GM23338 (cell line): ENCODE results near the gene FAXC. TPM values are rescaled to one million over a fixed set of nuclear protein-coding genes. Genes with fewer than 3 reads are reported as not detected.

Source experiments
- ATAC-seq: fragments of 200-7000 bp; cut with Tn5 transposase; 3 replicates; pipeline ENCODE4 v1.9.1; 2020
- DNase-seq: peaks from one replicate; pipeline ENCODE4 v3.0.0-alpha.2; 2015; ENCODE audit warnings: low spot score
- H2AFZ ChIP-seq: fragments of 200-600 bp; sonication (generic); 2 replicates; pipeline ENCODE4 v1.8.0; 2016; ENCODE audit warnings: antibody characterized with exemption, mild to moderate bottlenecking, moderate library complexity
- H3F3A ChIP-seq: fragments of 200-600 bp; sonication (generic); replicated peaks from 2 replicates; pipeline ENCODE4 v1.8.0; 2017; ENCODE audit warnings: antibody characterized with exemption, mixed run types, low read depth
- H3K27ac ChIP-seq: fragments of 200-600 bp; sonication (generic); 2 replicates; pipeline ENCODE4 v1.6.1; 2016; ENCODE audit warnings: low read depth
- H3K27me3 ChIP-seq: fragments of 200-600 bp; sonication (generic); 2 replicates; pipeline ENCODE4 v1.8.0; 2016; ENCODE audit warnings: mild to moderate bottlenecking, mixed run types, moderate library complexity; ENCODE audit not compliant: insufficient read depth
- H3K36me3 ChIP-seq: fragments of 200-600 bp; sonication (generic); 2 replicates; pipeline ENCODE4 v1.8.0; 2016; ENCODE audit warnings: mild to moderate bottlenecking; ENCODE audit not compliant: insufficient read depth
- H3K4me1 ChIP-seq: fragments of 200-600 bp; sonication (generic); 2 replicates; pipeline ENCODE4 v1.8.0; 2016; ENCODE audit warnings: mild to moderate bottlenecking, moderate library complexity; ENCODE audit not compliant: insufficient read depth
- H3K4me2 ChIP-seq: fragments of 200-600 bp; sonication (generic); 2 replicates; pipeline ENCODE4 v1.7.1; 2017; ENCODE audit warnings: mixed run types
- H3K4me3 ChIP-seq: fragments of 200-600 bp; sonication (generic); 2 replicates; pipeline ENCODE4 v1.6.1; 2016; ENCODE audit warnings: mixed run types
- H3K79me2 ChIP-seq: fragments of 200-600 bp; sonication (generic); replicated peaks from 2 replicates; pipeline ENCODE4 v1.8.0; 2017; ENCODE audit warnings: mild to moderate bottlenecking; ENCODE audit not compliant: insufficient read depth
- H3K9me2 ChIP-seq: fragments of 200-600 bp; sonication (generic); 2 replicates; pipeline ENCODE4 v1.8.0; 2017; ENCODE audit not compliant: insufficient read depth
- H4K20me1 ChIP-seq: fragments of 200-600 bp; sonication (generic); replicated peaks from 2 replicates; pipeline ENCODE4 v1.8.0; 2017; ENCODE audit warnings: mild to moderate bottlenecking; ENCODE audit not compliant: insufficient read depth
- H3K27ac Mint-ChIP-seq: 2 replicates; pipeline ENCODE4 v1.8.0; 2020; ENCODE audit warnings: inconsistent platforms, mild to moderate bottlenecking, moderate library complexity, mixed read lengths
- H3K27me3 Mint-ChIP-seq: 3 replicates; pipeline ENCODE4 v1.8.0; 2022; ENCODE audit warnings: low read depth, mild to moderate bottlenecking, moderate library complexity, mixed read lengths, inconsistent platforms; ENCODE audit not compliant: insufficient read depth, poor library complexity
- H3K36me3 Mint-ChIP-seq: 3 replicates; pipeline ENCODE4 v1.8.0; 2021; ENCODE audit warnings: low read depth, mild to moderate bottlenecking, inconsistent platforms, moderate library complexity, mixed read lengths
- H3K4me1 Mint-ChIP-seq: 3 replicates; pipeline ENCODE4 v1.8.0; 2020; ENCODE audit warnings: mild to moderate bottlenecking, inconsistent platforms, mixed read lengths
- H3K4me3 Mint-ChIP-seq: 3 replicates; pipeline ENCODE4 v1.8.0; 2021; ENCODE audit warnings: moderate library complexity, mild to moderate bottlenecking, inconsistent platforms, mixed read lengths
- H3K9me3 Mint-ChIP-seq: 3 replicates; pipeline ENCODE4 v1.8.0; 2020; ENCODE audit warnings: moderate library complexity, mild to moderate bottlenecking, inconsistent platforms, mixed read lengths
- CREB1 ChIP-seq: fragments of 250-450 bp; sonication (Bioruptor Pico); IDR thresholded peaks from 2 replicates; pipeline ENCODE4 v1.5.0; 2020; ENCODE audit warnings: low read depth, mild to moderate bottlenecking, moderate library complexity
- EZH2 ChIP-seq: fragments of 200-600 bp; sonication (generic); IDR thresholded peaks from one replicate; pipeline ENCODE4 v1.8.0; 2017; ENCODE audit warnings: antibody characterized with exemption, mild to moderate bottlenecking, low read depth; ENCODE audit not compliant: unreplicated experiment
- EZH2phosphoT487 ChIP-seq: fragments of 200-600 bp; sonication (generic); IDR thresholded peaks from one replicate; pipeline ENCODE4 v1.8.1; 2018; ENCODE audit warnings: antibody characterized with exemption; ENCODE audit not compliant: unreplicated experiment
- JUNB ChIP-seq: IDR thresholded peaks from one replicate; pipeline ENCODE4 v1.6.1; 2016; ENCODE audit warnings: antibody characterized with exemption; ENCODE audit not compliant: unreplicated experiment
- NANOG ChIP-seq: IDR thresholded peaks from 2 replicates; pipeline ENCODE4 v1.6.1; 2016; ENCODE audit warnings: antibody characterized with exemption, borderline replicate concordance
- REST ChIP-seq: IDR thresholded peaks from one replicate; pipeline ENCODE4 v1.6.1; 2018; ENCODE audit warnings: antibody characterized with exemption; ENCODE audit not compliant: unreplicated experiment
- STAT1 ChIP-seq: IDR thresholded peaks from one replicate; pipeline ENCODE4 v1.6.1; 2016; ENCODE audit warnings: antibody characterized with exemption; ENCODE audit not compliant: unreplicated experiment
- ZNF331 ChIP-seq: fragments of 250-450 bp; sonication (Bioruptor Pico); IDR thresholded peaks from 2 replicates; pipeline ENCODE4 v1.5.0; 2020; ENCODE audit warnings: low read depth, mild to moderate bottlenecking, moderate library complexity
- ZNF462 ChIP-seq: fragments of 250-450 bp; sonication (Bioruptor Pico); IDR thresholded peaks from 2 replicates; pipeline ENCODE4 v1.5.0; 2020; ENCODE audit warnings: mild to moderate bottlenecking, moderate library complexity
- polyA plus RNA-seq: library from polyadenylated mRNA; unstranded; fragments of >200 nt; fragmentation: Nextera tagmentation; extraction: Ambion mirVana; gene quantifications from 2 replicates; pipeline ENCODE4 v1.2.1, GENCODE V29; 2016
- total RNA-seq: library from RNA; depleted of rRNA; stranded (reverse); fragments of >200 nt; shearing (Covaris generic); gene quantifications from 2 replicates; pipeline ENCODE4 v1.2.3, GENCODE V29; 2014
- TF ChIP-seq, protein P1 (sequence below), 2 experiments: fragments of 200-600 bp in 1 of 2; sonication (generic) in 1 of 2; conservative IDR thresholded peaks; 2 replicates each; pipeline versions ENCODE4 v1.5.1 to v1.6.1; 2016 to 2017; ENCODE audit warnings: antibody characterized with exemption in 2 of 2, low read depth in 2 of 2, mild to moderate bottlenecking in 2 of 2, moderate library complexity in 1 of 2
- TF ChIP-seq, protein P2 (sequence below): IDR thresholded peaks from 2 replicates; pipeline ENCODE4 v1.6.1; 2016; ENCODE audit warnings: antibody characterized with exemption

The FAXC gene
- total and polyA plus RNA-seq, 2 experiments from 2014 or later: 10.5 to 15.2 TPM

DNA sequence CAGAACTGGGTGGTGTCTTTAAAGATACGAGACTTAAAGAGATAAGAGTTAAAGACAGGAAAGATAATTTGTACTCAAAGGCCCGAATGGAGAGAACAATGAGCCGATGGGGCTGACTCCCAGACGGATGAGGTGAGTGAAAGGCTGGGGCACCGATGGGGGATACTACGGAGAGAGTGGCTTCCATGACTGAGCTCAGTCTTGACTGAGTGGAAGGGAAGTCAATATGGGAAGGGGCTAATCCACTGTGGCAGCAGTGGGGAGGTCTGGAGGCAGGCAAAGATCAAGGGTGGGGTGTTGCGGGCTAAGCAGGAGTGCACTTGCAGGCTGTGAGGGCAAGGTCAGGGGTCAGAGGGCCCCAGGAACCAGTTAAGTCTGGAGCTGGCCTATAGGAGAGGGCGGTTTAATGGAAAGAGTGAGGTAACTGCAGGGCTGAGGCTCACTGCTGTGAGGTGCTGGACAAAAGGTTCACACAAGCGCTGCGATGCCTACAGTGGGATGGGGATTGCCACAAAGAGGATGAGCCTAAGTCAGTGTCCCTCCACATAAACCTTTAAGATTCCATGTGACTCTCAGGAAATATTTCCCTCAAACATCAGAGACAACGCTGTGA lies 42.1 kb downstream of the FAXC start:
- H3K9me3 Mint-ChIP-seq: no peaks in the 10 kb centered on the region
- H3K36me3 Mint-ChIP-seq: no peaks in the 10 kb centered on the region
- H3K27ac Mint-ChIP-seq: peak overlapping the region; percentile 33; the same call in 1 of the 2 replicates
- peaks cover 4% of the 10 kb centered on the region for H3K27me3 Mint-ChIP-seq
- peak; percentile 76 for ATAC-seq
- H3K4me2 ChIP-seq: no peak overlapping the region
- DNase-seq: no peak
- peaks cover 11% of the 10 kb centered on the region for H3K4me1 Mint-ChIP-seq
- H2AFZ ChIP-seq: no peak overlapping the region
- no peak overlapping the region for H3K27ac ChIP-seq
- no peaks in the 10 kb centered on the region for H3F3A ChIP-seq
- TF ChIP-seq ZNF462 (CRISPR knock-in tag) (no peak), EZH2phosphoT487 (no peak), ZNF331 (no peak), JUNB (no peak), STAT1 (no peak), CREB1 (CRISPR knock-in tag) (no peak), NANOG (no peak), REST (no peak), EZH2 (no peak)
- TF ChIP-seq, protein P1, sequence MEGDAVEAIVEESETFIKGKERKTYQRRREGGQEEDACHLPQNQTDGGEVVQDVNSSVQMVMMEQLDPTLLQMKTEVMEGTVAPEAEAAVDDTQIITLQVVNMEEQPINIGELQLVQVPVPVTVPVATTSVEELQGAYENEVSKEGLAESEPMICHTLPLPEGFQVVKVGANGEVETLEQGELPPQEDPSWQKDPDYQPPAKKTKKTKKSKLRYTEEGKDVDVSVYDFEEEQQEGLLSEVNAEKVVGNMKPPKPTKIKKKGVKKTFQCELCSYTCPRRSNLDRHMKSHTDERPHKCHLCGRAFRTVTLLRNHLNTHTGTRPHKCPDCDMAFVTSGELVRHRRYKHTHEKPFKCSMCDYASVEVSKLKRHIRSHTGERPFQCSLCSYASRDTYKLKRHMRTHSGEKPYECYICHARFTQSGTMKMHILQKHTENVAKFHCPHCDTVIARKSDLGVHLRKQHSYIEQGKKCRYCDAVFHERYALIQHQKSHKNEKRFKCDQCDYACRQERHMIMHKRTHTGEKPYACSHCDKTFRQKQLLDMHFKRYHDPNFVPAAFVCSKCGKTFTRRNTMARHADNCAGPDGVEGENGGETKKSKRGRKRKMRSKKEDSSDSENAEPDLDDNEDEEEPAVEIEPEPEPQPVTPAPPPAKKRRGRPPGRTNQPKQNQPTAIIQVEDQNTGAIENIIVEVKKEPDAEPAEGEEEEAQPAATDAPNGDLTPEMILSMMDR (conservative IDR thresholded peaks at IDR 0.05; ENCODE audit: low read depth in 2 of 2): no peak
- TF ChIP-seq, protein P2, sequence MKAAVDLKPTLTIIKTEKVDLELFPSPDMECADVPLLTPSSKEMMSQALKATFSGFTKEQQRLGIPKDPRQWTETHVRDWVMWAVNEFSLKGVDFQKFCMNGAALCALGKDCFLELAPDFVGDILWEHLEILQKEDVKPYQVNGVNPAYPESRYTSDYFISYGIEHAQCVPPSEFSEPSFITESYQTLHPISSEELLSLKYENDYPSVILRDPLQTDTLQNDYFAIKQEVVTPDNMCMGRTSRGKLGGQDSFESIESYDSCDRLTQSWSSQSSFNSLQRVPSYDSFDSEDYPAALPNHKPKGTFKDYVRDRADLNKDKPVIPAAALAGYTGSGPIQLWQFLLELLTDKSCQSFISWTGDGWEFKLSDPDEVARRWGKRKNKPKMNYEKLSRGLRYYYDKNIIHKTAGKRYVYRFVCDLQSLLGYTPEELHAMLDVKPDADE: no peak
- H3K4me1 ChIP-seq: peaks cover 10% of the 10 kb centered on the region; the same call in 1 of the 2 replicates
- H3K4me3 Mint-ChIP-seq: no peak overlapping the region
- no peaks in the 10 kb centered on the region for H3K9me2 ChIP-seq
- no peak overlapping the region for H3K4me3 ChIP-seq
- H4K20me1 ChIP-seq: no peaks in the 10 kb centered on the region
- H3K79me2 ChIP-seq: no peaks in the 10 kb centered on the region
- H3K27me3 ChIP-seq: no peaks in the 10 kb centered on the region
- no peaks in the 10 kb centered on the region for H3K36me3 ChIP-seq
